H54 (cell line): Measurements from ENCODE around the gene TMEM201.
"Not testable (repeated sequence)": the region's sequence is repeated elsewhere in the genome, so short reads cannot be mapped to it uniquely, and the experiment has no call there.

Experiments
- DNase-seq: peaks from one replicate; pipeline ENCODE4 v3.0.0; 2011; ENCODE audit warnings: low spot score, mixed read lengths; ENCODE audit not compliant: insufficient read length
- FAIRE-seq: peaks from 3 replicates; lab custom pipeline; 2011; peaks lifted over from hg19 to GRCh38; lab: Jason Lieb, UNC
- POLR2A ChIP-seq: IDR thresholded peaks from 2 replicates; pipeline ENCODE4 v1.6.1; 2011; ENCODE audit warnings: low read depth, mild to moderate bottlenecking, low read length

Gene TMEM201

DNA sequence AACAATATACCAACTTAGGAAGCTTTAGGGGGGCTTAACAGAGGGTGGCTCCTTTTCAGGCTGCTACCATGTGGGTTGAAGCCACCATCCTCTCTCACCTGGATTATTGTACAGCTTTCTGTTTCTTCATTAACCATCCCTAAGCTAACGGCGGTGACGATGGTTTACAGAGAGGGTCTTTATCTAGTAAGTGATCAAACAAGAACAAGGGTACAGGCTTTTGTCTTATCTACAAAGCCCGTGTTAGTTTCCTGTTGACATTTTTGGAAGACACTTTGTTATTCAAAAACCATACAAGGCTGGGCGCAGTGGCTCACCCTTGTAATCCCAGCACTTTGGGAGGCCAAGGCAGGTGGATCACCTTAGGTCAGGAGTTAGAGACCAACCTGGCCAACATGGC, 29.0 kb upstream of the TMEM201 start:
- TF ChIP-seq POLR2A = no peak
- no peak for DNase-seq
- no peak for FAIRE-seq

DNA sequence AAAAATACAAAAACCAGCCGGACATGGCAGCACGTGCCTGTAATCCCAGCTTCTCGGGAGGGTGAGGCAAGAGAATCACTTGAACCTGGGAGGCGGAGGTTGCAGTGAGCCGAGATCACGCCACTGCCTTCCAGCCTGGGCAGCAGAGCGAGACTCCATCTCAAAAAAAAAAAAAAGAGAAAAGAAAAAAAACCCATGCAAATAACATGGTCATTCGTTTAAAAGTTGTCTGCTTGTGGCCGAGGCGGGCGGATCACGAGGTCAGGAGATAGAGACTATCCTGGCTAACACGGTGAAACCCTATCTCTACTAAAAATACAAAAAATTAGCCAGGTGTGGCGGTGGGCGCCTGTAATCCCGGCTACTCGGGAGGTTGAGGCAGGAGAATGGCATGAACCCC, 28.6 kb upstream of the TMEM201 start:
- not testable (repeated sequence) for DNase-seq, FAIRE-seq

DNA sequence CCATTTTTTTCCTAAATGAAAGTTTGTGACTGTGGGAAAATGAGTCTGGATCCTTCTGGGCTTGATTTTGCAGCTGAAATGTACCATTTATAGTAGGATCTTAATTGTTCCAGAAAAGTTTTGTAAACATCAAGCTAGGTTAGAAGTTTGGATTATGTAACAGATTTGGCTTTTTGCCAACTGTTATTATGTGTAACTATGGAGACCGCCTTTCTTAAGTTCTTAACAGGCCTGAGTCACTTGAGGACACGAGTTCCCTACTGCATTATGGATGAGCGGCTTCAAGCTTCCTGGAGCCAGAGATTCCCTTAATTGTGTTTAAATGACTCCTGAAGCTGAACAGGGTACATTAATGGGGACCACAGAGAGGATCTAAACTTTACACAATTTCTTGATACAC, 27.3 kb upstream of the TMEM201 start:
- no peak for FAIRE-seq
- no peak for TF ChIP-seq POLR2A
- DNase-seq = peak; percentile 42

DNA sequence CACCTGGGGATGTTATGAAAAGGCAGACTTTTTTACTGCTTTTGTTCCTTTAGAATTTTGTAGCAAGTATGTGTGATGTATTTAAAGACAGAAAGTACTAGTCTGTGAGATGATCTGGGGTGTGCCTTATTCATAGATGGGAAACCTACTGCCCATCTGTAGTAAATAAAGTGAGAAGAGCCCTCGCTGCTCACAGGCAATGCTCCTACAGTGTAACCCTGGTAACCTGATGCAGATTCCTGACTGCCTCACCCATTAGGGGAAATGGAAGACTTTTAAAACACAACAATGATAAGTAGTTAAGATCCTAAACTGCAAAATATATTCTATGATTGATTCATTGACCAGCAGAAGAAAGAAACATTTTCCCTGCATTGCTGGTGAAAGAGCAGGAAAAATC, 19.4 kb upstream of the TMEM201 start:
- DNase-seq (no peak), FAIRE-seq (no peak)
- TF ChIP-seq POLR2A = no peak

DNA sequence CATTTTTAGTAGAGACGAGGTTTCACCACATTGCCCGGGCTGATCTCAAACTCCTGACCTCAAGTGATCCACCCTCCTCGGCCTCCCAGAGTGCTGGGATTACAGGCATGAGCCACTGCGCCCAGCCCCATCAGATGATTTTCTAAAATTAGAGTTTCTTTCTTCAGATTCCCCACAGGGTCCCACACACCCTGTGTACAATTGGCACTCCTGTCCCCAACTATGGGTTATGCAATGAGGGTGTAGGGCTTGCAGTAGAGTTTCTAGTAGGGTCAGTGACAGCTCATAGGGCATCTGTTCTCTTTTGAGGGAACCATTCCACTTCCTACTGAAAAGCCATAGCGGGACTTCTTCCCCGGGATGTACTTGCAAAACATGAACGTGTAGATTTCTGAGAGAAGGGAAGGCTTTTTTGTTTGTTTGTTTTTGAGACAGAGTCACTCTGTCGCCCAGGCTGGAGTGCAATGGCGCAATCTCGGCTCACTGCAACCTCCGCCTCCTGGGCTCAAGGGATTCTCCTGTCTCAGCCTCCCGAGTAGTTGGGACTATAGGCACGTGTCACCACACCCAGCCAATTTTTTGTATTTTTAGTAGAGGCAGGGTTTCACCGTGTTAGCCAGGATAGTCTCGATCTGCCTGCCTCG, 17.7 kb upstream of the TMEM201 start:
- not testable (repeated sequence) for FAIRE-seq, DNase-seq

DNA sequence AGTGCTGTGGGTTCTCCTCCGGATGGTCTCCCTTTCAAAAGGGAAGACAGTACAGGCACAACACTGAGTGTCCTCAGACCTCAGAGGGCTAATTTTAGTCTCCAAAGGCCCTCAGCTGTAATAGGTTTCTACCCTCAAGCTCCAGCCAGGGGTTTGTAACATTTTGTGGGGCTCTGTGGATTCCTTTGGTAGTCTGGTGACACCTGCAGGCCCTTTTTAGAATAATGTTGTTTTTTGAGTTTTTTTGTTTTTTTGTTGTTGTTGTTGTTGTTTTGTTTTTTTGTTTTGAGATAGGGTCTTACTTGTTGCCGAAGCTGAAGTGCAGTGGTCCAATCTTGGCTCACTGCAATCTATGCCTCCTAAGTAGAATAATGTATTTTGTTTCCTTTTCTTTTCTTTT, 15.0 kb upstream of the TMEM201 start:
- DNase-seq (no peak), FAIRE-seq (no peak)
- TF ChIP-seq POLR2A = no peak

DNA sequence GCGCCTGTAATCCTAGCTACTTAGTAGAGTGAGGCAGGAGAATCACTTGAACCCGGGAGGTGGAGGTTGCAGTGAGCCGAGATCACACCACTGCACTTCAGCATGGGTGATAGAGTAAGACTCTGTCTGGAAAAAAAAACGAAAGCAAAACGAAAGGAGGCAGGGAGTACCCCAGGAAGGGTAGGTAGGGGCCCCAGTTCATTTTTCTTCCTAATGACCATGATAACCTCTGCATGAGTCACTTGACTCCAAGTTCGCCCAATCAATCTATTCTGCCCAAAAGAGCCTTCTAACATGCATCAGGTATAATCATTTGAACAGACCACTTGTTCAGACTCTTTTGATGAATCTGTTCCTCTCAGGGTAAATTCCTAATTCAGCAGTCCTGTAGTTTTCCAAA, 13.2 kb upstream of the TMEM201 start:
- no peak for FAIRE-seq
- no peak for DNase-seq
- TF ChIP-seq POLR2A = no peak

DNA sequence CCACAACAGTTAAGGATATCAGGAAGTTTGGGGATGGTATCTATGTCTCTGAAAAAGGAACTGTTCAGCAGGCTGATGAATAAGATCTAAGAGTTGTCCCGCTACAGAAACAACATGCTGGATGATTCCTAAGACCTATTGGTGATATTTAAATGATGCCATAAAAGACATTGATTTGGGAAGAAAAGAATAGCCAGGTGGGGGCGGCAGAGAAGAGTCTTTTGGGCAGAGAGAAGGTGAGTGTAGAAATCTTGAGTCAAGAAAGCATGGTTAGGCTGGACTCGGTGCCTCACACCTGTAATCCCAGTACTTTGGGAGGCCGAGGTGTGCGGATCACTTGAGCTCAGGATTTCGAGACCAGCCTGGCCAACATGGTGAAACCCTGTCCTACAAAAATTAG, 11.8 kb upstream of the TMEM201 start:
- no peak for FAIRE-seq
- no peak for DNase-seq
- no peak for TF ChIP-seq POLR2A

DNA sequence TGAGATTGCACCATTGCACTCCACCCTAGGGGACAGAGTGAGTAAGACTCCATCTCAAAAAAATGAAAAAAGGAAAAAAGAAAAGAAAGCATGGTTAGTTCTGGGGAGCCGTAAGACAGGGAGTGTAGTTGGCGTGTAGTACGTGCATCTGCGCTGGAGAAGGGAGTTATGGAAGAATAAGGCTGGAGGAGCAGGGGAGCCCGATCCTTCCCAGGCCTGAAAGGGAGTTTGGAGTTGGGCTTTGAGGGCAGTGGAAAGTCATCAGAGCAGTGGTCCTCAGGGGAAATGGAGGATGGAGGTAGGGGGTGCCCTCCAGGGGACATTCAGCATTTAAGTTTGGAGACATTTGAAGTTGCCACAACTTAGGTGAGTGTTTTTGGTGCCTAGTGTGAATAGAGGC, 11.3 kb upstream of the TMEM201 start:
- DNase-seq (no peak), FAIRE-seq (no peak)
- TF ChIP-seq POLR2A = no peak

DNA sequence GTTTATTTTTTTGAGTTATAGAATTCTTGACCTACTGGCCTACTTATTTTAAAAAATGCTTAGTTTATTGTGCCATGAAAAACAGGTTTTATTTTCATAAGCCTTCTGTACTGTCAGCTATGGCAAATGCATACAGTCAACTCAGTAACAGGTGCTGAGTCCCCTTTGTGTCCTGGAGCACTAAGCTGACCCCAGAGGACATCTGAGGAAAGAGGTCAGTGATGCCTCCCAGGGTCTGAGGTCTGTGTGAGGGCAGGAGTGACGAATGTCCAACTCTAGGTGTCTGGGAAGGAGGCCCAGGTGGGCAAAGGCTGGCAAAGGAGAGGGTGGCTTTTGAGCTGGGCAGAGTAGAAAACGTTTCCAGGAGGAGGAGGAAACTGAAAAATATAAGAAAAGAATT, 7.8 kb upstream of the TMEM201 start:
- no peak for TF ChIP-seq POLR2A
- DNase-seq (no peak), FAIRE-seq (no peak)

DNA sequence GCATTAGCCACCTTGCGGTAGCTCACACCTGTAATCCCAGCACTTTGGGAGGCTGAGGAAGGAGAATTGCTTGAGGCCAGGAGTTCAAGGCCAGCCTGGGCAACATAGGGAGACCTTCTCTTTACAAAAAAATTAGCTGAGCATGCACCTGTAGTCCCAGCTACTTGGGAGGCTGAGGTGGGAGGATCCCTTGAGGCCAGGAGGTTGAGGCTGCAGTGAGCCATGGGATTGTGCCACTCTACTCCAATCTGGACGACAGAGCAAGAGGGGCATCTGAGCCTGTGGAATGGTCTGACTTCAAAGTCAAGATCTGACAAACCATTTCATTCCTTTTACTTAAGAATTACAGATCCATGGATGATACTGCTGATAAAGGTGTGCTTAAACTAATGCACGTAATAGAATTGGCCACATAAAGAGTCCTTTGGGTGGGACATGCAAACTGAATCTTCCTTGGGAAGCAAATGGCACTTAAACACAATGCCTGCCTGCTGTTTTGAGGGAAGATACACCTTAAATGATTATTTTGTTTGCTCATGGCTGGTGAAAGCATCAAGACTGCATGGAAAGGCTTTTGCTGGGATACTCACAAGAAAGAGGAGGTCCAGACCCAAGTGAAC, 2.5 kb upstream of the TMEM201 start:
- TF ChIP-seq POLR2A = no peak
- DNase-seq (no peak), FAIRE-seq (no peak)

DNA sequence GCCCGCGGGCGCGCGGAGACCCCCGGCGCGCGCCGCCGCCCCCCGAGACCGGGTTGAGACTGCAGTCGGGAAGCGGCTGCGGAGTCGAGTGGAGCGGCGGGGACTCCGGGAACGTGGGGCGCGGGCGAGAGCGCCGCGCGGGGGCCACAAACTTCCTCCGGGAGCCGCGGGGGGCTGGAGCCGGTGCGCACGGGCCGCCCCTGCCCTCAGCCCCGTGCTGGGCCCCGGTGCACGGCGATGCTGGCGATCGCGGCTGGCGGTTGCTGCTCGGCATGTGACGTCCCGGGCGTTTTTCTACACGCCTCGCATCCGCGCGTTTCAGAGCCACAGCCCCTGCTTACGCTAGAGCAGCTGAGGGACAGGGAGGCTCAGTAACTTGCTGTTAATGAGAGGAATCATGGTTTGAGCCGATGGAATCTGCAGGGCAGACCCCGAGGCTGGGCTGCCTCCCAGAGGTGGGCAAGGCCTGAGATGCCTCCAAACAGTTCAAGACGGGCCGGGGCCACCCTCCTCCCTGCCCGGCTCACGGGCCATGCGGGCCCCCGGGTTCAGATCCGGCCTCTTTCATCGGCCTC, 520 bp downstream of the TMEM201 start:
- FAIRE-seq (no peak), DNase-seq (no peak)
- TF ChIP-seq POLR2A = no peak

DNA sequence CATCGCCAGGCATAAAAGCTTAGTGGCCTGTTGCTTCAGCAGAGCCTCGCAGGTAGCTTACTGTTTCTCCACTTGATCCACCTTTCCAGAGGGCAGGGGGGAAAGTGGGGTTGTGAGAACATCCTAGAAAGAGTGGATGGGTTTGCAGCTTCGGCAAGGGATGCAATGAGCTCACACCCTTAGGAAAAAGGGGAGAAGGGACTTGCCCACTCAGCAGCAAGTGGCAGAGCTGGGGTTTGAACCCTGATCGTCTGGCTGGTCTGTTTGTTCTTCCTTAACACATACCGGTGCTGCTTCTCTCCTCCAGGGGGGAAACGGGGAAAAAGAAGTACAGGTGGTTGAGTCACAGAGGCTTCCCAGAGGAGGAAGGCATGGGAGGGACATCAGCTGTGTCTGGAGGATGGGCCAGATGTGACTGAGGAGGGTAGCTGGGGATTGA, 1.0 kb downstream of the TMEM201 start:
- DNase-seq (no peak), FAIRE-seq (peak; percentile 23)
- no peak for TF ChIP-seq POLR2A

DNA sequence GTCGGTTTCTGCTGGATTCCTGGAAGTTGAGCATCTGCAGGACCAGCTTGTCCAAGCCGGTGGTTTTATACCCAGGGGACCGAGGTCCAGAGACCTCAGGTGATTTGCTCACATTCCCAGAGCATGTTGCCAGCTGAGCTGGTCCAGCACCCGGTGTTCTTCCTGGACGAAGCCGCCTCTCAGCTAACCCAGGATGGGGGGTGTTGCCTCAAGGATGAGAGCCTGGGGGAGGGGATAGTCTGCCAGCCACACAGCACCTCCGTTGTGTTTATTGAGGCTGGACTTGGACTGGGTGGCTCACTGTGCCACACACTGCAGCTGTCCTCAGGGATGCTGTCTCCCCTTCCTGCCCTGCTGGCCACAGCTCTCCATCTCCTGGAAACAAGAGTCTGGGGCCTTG, 1.5 kb downstream of the TMEM201 start:
- no peak for FAIRE-seq
- TF ChIP-seq POLR2A = no peak
- no peak for DNase-seq

DNA sequence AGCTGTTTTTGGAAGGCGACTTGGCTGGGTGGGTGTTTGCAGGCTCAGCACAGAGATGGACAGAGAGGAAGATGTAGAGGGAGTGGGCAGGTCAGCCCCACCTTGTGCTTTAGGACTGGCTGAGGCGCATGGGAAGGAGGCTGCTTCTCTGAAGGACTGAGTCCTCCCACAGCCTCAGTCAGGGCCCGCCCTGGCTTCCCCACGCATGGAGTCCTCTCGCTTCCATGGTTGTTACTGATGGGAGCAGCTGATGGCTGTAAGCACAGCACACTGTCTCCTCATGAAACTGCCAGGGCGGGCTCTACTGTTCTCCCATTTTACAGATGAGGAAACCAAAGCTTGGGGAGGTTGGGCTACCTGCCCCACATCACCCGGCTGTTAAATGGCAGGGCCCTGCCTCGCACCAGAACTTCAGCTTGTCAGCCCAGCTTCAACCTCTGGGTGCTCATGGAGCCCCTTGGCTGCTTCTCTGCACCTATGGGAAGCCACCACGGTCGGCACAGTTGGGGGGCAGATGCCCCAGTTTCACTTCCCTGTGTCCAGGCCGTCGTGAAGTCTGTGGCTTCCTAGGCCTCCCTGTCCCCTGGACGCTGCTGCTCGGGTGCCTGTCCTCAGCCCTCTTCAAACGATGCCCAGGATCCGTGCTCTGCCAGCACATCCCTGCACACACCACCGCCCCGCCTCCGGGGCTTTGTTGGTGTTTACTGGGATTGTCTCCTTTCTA, 2.4 kb downstream of the TMEM201 start:
- no peak for TF ChIP-seq POLR2A
- DNase-seq (no peak), FAIRE-seq (no peak)
